DOHH2 (cell line): Measurements from ENCODE around the gene ENOX1.

ENCODE experiments used
- H3F3A ChIP-seq: fragments of 200-600 bp; sonication (generic), shearing (Covaris generic); 2 replicates; pipeline ENCODE4 v1.6.0; 2016; ENCODE audit warnings: antibody characterized with exemption, mild to moderate bottlenecking; ENCODE audit not compliant: control insufficient read depth, insufficient read depth
- H3K27ac ChIP-seq: fragments of 200-600 bp; sonication (generic); 2 replicates; pipeline ENCODE4 v1.5.1; 2014; ENCODE audit warnings: low read depth, mild to moderate bottlenecking, low read length, moderate library complexity
- H3K27me3 ChIP-seq: fragments of 200-600 bp; sonication (generic); 2 replicates; pipeline ENCODE4 v1.6.1; 2014; ENCODE audit warnings: mild to moderate bottlenecking, low read length, mixed read lengths; ENCODE audit not compliant: control insufficient read depth
- H3K36me3 ChIP-seq: fragments of 200-600 bp; sonication (generic); 2 replicates; pipeline ENCODE4 v1.6.1; 2014; ENCODE audit warnings: mild to moderate bottlenecking, low read length, moderate library complexity, mixed read lengths; ENCODE audit not compliant: control insufficient read depth
- H3K4me1 ChIP-seq: fragments of 200-600 bp; sonication (generic); 2 replicates; pipeline ENCODE4 v1.6.1; 2014; ENCODE audit warnings: mild to moderate bottlenecking, low read length, mixed read lengths; ENCODE audit not compliant: control insufficient read depth
- H3K4me2 ChIP-seq: fragments of 200-600 bp; sonication (generic); 2 replicates; pipeline ENCODE4 v1.6.0; 2014; ENCODE audit warnings: mild to moderate bottlenecking, low read length, moderate library complexity
- H3K4me3 ChIP-seq: fragments of 200-600 bp; sonication (generic); 2 replicates; pipeline ENCODE4 v1.5.1; 2014; ENCODE audit warnings: mild to moderate bottlenecking, low read length, mixed read lengths
- H3K79me2 ChIP-seq: fragments of 200-600 bp; sonication (generic); 2 replicates; pipeline ENCODE4 v1.6.1; 2014; ENCODE audit warnings: mild to moderate bottlenecking, low read length, mixed read lengths; ENCODE audit not compliant: control insufficient read depth
- H3K9me2 ChIP-seq: fragments of 200-600 bp; sonication (generic); replicated peaks from 2 replicates; pipeline ENCODE4 v1.6.1; 2014; ENCODE audit warnings: mild to moderate bottlenecking, low read length, mixed read lengths; ENCODE audit not compliant: control insufficient read depth
- H3K9me3 ChIP-seq: fragments of 200-600 bp; sonication (generic); 2 replicates; pipeline ENCODE4 v1.6.1; 2014; ENCODE audit warnings: antibody characterized with exemption, low read length, mixed read lengths; ENCODE audit not compliant: control insufficient read depth, insufficient read depth
- H4K20me1 ChIP-seq: fragments of 200-600 bp; sonication (generic); 2 replicates; pipeline ENCODE4 v1.6.0; 2014; ENCODE audit warnings: low read depth, mild to moderate bottlenecking, antibody characterized with exemption, low read length, moderate library complexity; ENCODE audit not compliant: control insufficient read depth, insufficient read depth
- EZH2phosphoT487 ChIP-seq: fragments of 200-600 bp; sonication (generic); IDR thresholded peaks from 2 replicates; pipeline ENCODE4 v1.6.1; 2017; ENCODE audit warnings: borderline replicate concordance, mild to moderate bottlenecking, antibody characterized with exemption, low read length, moderate library complexity, mixed read lengths
- TF ChIP-seq, protein P1 (sequence below): fragments of 200-600 bp; sonication (generic); IDR thresholded peaks from one replicate; pipeline ENCODE4 v1.5.1; 2014; ENCODE audit warnings: antibody characterized with exemption, mild to moderate bottlenecking, low read depth, low read length; ENCODE audit not compliant: poor library complexity, severe bottlenecking

ENOX1 gene

GRCh38 chr13:43333176-43333575 lies 453.6 kb downstream of the ENOX1 start:
- no peak overlapping the region for H3K4me3 ChIP-seq
- H3K4me1 ChIP-seq: no peaks in the 10 kb centered on the region
- H3F3A ChIP-seq: no peaks in the 10 kb centered on the region
- H3K36me3 ChIP-seq: no peaks in the 10 kb centered on the region
- 0 out of 2 replicates have a peak, but pooled peaks cover 6% of the 10 kb centered on the region for H3K27me3 ChIP-seq
- H4K20me1 ChIP-seq: no peaks in the 10 kb centered on the region
- no peak overlapping the region for H3K27ac ChIP-seq
- H3K9me2 ChIP-seq: no peaks in the 10 kb centered on the region
- H3K4me2 ChIP-seq: no peak overlapping the region
- no peaks in the 10 kb centered on the region for H3K79me2 ChIP-seq
- no peak for TF ChIP-seq EZH2phosphoT487
- TF ChIP-seq, protein P1, sequence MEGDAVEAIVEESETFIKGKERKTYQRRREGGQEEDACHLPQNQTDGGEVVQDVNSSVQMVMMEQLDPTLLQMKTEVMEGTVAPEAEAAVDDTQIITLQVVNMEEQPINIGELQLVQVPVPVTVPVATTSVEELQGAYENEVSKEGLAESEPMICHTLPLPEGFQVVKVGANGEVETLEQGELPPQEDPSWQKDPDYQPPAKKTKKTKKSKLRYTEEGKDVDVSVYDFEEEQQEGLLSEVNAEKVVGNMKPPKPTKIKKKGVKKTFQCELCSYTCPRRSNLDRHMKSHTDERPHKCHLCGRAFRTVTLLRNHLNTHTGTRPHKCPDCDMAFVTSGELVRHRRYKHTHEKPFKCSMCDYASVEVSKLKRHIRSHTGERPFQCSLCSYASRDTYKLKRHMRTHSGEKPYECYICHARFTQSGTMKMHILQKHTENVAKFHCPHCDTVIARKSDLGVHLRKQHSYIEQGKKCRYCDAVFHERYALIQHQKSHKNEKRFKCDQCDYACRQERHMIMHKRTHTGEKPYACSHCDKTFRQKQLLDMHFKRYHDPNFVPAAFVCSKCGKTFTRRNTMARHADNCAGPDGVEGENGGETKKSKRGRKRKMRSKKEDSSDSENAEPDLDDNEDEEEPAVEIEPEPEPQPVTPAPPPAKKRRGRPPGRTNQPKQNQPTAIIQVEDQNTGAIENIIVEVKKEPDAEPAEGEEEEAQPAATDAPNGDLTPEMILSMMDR: no peak
- H3K9me3 ChIP-seq: no peaks in the 10 kb centered on the region

- TF ChIP-seq EZH2phosphoT487: no peak
- TF ChIP-seq, protein P1: no peak
- Histone ChIP-seq H3K4me2 (no peak overlapping the region), H3K27me3 (0 out of 2 replicates have a peak, but pooled peaks cover 3% of the 10 kb centered on the region), H3K4me3 (no peak overlapping the region), H3K27ac (no peak overlapping the region), H3K9me3 (no peaks in the 10 kb centered on the region), H3F3A (no peaks in the 10 kb centered on the region), H4K20me1 (no peaks in the 10 kb centered on the region), H3K4me1 (no peaks in the 10 kb centered on the region), H3K36me3 (no peaks in the 10 kb centered on the region), H3K9me2 (no peaks in the 10 kb centered on the region), H3K79me2 (no peaks in the 10 kb centered on the region)
Observed at GRCh38 chr13:43331672-43332071, 455.1 kb downstream of the ENOX1 start.

GRCh38 chr13:43329702-43330101 lies 457.1 kb downstream of the ENOX1 start:
- TF ChIP-seq, protein P1: no peak
- no peak for TF ChIP-seq EZH2phosphoT487
- no peaks in the 10 kb centered on the region for H3K27me3 ChIP-seq
- no peak overlapping the region for H3K4me3 ChIP-seq
- H3F3A ChIP-seq: no peaks in the 10 kb centered on the region
- H3K9me3 ChIP-seq: no peaks in the 10 kb centered on the region
- H3K36me3 ChIP-seq: no peaks in the 10 kb centered on the region
- H3K27ac ChIP-seq: no peak overlapping the region
- H4K20me1 ChIP-seq: no peaks in the 10 kb centered on the region
- H3K4me2 ChIP-seq: no peak overlapping the region
- no peaks in the 10 kb centered on the region for H3K79me2 ChIP-seq
- H3K4me1 ChIP-seq: no peaks in the 10 kb centered on the region
- H3K9me2 ChIP-seq: no peaks in the 10 kb centered on the region

DNA sequence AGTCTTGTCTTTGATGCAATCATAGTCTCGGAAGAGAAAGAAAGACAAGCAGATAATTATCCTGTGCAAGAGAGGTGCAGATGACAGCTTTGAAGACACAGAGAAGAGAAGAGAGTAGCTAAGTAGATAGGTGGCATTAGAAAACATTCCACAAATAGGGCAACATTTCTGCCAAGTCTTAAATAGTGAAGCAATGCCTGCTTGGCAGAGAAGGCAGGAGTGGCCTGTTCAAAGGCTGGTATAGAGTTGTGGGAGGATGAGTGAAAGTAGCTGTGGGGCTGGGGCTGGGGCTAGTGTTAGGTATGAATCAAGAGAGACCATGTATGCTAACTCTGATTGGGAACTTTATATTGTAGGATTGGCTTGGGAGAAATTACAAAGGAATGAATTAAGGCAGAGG lies 457.9 kb downstream of the ENOX1 start:
- H4K20me1 ChIP-seq: no peaks in the 10 kb centered on the region
- H3K9me3 ChIP-seq: no peaks in the 10 kb centered on the region
- no peak overlapping the region for H3K27ac ChIP-seq
- no peaks in the 10 kb centered on the region for H3K4me1 ChIP-seq
- H3K79me2 ChIP-seq: no peaks in the 10 kb centered on the region
- H3K36me3 ChIP-seq: no peaks in the 10 kb centered on the region
- TF ChIP-seq EZH2phosphoT487: no peak
- TF ChIP-seq, protein P1: no peak
- no peak overlapping the region for H3K4me3 ChIP-seq
- H3F3A ChIP-seq: no peaks in the 10 kb centered on the region
- H3K9me2 ChIP-seq: no peaks in the 10 kb centered on the region
- H3K4me2 ChIP-seq: no peak overlapping the region
- H3K27me3 ChIP-seq: no peaks in the 10 kb centered on the region; the same call in 1 of the 2 replicates
